ENCODE data around the gene BMI1.

The BMI1 gene

DNA sequence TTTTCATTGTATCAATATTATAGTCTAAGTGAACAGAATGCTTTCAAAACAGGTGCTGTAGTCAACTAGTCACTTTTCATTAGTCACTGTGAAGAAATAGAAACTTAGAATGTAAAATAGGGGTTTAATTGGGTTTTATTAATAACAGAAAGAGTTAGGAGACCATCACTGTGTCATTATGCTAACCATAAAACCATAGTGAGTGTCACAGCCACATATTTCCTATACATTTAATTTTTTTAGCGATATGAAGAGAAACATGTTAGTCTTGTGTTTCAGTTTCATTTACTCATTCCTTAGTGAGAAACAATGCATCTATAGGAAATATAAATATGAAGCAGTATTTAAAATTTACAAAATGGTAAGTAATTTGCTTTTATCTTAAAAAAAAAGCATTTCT is 46.6 kb downstream of the BMI1 start:
- no peak for DNase-seq (ENCODE audit: low spot score)

DNA sequence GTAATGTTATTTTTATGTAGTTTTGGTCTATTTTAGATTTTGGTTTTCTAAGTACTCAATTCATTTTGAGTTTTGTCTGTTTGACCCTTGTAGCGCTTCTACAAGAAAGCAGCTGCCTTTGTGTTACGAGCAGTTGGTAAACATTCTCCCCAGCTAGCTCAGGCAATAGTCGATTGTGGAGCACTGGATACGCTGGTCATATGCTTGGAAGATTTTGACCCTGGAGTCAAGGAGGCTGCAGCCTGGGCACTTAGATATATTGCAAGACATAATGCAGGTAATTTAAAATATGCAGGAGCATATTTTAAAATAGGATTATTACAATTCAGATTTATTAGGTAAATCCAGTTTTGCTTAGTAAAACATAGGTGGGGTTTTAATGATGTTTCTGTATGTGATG is 47.5 kb downstream of the BMI1 start:
- peak; percentile 83 for DNase-seq (ENCODE audit: low spot score)

DNA sequence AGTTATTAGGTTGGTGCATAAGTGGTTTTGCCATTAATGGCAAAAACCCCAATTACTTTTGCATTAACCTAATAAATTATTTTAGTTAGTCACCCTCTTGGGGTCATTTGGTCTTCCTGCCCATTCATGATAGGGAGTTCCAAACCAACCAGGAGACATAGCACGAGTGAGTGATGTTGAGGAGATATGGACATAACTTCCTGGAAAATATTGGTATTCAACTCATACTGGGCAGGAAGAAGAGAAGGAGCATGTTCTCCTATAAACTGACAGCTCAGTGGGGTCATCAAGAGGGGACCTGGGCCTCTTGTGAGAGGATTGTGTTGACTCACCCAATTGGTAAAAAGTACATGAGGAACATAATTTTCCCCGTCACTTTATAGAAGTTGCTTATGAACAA is 48.1 kb downstream of the BMI1 start:
- peak; percentile 90 for DNase-seq (ENCODE audit: low spot score)

DNA sequence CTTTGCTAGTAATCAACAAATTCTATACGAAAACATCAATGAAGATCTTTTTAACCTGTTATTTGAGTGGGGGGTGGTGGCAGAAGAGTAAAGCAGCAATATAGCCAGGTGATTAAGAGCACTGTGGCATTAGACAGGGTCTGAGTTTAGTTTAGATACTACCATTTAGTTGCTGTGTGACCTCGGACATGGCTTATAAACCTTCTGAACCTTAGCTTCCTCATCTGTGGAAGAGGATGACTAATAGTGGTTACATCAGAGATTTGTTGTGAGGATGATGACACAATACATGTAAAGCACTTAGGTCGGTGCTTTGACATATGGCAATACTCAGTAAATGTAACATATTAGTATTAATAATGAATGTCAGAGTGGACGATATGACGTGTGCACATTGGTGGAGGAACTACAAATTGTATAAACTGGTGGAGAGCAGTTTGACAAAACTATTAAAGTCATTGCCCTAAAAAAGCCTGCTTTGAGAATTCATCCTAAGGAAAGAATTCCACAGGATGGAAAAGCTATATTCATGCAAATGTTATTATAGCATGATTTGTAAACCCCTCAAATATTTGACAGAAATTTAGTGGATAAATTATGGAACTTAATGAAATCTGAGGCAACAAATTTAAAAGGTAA is 48.7 kb downstream of the BMI1 start:
- peak; percentile 79 for DNase-seq (ENCODE audit: low spot score)

DNA sequence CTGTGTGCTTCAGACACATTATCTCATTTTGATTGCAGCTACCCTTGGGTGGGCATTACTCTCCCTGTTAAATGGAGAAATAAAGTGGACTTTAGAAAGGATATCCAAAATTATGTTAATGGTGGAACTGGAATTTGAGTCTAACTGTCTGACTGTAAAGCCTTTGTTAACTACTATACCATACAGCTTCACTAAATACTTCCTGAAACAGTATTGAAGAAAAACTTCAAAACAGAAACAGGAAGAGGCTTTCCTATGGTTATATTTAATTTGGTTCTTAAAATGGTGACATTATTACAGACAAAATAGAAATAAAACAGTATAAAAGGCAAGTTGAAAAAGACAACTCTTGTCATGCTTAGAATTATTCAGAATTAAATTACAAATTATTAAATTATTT is 49.4 kb downstream of the BMI1 start:
- DNase-seq (ENCODE audit: low spot score) = no peak

DNA sequence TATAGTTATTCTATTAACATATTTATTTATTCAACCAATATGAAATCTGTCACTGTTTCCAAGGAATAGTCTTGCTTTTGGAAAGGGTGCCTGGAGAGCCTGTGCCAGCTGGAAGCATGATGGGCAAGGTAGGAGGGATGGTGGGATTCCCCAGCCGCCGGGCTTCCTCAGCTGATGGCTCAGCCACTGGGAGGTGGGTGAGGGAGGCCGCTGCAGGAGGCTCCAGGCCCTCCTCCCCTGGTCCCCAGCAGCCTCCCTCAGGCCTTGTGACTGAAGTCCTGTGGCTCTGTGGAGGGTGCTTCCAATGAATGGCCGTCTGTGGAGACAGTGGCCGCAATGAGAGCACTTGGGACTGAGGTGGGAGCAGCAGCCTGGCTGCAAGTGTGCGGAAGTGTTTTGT is 51.4 kb downstream of the BMI1 start:
- no peak for DNase-seq (ENCODE audit: low spot score)

DNA sequence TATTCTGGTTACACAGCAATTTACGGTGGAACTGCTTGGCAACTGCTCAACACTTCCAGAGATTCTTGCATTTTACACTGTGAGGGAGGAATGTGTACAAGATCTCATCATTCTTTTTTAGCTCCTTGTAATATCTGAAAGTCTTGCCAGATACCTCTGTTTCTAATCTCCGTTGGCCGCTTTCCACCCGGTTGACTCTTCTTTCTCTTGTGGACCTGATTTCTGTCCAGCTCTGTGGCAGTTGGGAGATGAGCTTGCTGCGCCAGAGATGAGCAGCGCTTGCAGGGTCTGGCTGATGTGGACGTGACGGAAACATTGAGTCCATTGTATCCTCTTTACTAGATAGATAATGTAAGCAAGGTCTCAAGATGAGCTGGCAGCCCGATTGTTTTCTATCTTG is 52.0 kb downstream of the BMI1 start:
- DNase-seq (ENCODE audit: low spot score) = no peak

DNA sequence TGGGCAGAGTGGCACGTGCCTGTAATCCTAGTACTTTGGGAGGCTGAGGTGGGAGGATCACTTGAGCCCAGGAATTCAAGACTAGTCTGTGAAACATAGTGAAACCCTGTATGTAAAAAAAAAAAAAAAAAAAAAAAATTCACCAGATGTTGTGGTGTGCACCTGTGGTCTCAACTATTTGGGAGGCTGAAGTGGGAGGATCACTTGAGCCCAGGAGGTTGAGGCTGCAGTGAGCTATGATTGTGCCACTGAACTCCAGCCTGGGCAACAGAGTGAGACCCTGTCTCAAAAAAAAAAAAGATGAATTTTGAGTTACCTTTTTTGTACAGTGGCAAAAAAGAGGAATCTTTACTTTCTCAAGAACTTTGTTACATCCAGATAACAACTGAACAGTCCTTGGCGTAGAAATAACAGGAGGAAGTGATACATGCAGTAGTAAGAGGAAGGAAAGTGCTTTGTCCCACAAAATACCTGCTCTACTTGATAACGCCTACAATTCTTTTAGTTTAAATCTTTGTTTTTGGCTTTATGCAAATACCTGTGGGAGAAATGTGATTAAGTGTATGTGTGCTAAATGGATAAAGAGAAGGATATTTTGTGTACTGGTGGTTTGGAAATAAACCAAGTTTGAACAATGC is 53.7 kb downstream of the BMI1 start:
- no peak for DNase-seq (ENCODE audit: low spot score)

DNA sequence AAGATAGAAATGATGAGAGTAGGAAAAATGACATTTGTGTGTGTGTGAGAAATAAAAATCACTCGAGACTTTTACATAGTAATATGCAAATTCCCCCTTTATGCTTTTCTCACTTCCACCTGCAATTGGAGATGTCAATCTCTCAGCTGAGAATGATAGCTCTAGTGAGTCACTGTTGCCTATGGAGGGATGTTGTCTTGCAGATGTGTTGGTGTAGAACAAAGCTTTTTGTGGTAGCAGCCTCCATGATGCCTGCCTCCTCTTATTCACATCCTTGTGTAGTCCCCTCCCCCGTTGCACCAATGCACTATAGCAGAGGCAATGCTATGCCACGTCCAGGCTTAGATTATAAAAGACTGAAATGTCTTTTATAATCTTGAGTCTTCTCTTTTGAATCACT is 58.2 kb downstream of the BMI1 start:
- DNase-seq (ENCODE audit: low spot score) = no peak

Data from cerebellar cortex (tissue), 1 donor.